ENCODE measurements around the gene ZSCAN21. TPM values are rescaled to one million over a fixed set of nuclear protein-coding genes. Genes with fewer than 3 reads are reported as not detected.

The ZSCAN21 gene
- total RNA-seq, 1 donor from 2014 or later, result 8.4 TPM

GRCh38 chr7:100016215-100016901 is 33.2 kb upstream of the ZSCAN21 start:
- DNase-seq (no peak), ATAC-seq (no peak)
- no peaks in the 10 kb centered on the region for H3K27me3 ChIP-seq (ENCODE audit: low read depth)
- intact Hi-C loops (cut with DNase I), result no loop called here
- H3K36me3 ChIP-seq, result peaks cover 11% of the 10 kb centered on the region
- H3K4me3 ChIP-seq, result peak overlapping the region; percentile 91
- H3K4me1 ChIP-seq, result peaks cover 38% of the 10 kb centered on the region
- H3K27ac ChIP-seq, result peak overlapping the region; percentile 99
- no peaks in the 10 kb centered on the region for H3K9me3 ChIP-seq
- TF ChIP-seq, protein P1, sequence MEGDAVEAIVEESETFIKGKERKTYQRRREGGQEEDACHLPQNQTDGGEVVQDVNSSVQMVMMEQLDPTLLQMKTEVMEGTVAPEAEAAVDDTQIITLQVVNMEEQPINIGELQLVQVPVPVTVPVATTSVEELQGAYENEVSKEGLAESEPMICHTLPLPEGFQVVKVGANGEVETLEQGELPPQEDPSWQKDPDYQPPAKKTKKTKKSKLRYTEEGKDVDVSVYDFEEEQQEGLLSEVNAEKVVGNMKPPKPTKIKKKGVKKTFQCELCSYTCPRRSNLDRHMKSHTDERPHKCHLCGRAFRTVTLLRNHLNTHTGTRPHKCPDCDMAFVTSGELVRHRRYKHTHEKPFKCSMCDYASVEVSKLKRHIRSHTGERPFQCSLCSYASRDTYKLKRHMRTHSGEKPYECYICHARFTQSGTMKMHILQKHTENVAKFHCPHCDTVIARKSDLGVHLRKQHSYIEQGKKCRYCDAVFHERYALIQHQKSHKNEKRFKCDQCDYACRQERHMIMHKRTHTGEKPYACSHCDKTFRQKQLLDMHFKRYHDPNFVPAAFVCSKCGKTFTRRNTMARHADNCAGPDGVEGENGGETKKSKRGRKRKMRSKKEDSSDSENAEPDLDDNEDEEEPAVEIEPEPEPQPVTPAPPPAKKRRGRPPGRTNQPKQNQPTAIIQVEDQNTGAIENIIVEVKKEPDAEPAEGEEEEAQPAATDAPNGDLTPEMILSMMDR (IDR thresholded peaks at IDR 0.05), result no peak

DNA sequence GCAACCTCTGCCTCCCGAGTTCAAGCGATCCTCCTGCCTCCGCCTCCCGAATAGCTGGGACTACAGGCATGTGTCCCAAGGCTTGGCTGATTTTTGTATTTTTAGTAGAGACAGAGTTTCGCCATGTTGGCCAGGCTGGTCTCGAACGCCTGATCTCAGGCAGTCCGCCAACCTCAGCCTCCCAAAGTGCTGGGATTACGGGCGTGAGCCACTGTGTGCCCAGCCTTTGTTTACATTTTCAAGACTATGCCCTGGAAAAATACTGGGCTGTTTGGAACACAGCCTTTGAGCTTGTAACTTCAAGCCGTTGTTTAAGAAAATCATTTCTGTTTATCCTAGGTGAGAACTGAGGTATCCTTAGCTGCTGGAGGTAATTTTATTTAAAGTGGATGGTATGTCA is 32.3 kb upstream of the ZSCAN21 start:
- H3K4me1 ChIP-seq, result peaks cover 43% of the 10 kb centered on the region

DNA sequence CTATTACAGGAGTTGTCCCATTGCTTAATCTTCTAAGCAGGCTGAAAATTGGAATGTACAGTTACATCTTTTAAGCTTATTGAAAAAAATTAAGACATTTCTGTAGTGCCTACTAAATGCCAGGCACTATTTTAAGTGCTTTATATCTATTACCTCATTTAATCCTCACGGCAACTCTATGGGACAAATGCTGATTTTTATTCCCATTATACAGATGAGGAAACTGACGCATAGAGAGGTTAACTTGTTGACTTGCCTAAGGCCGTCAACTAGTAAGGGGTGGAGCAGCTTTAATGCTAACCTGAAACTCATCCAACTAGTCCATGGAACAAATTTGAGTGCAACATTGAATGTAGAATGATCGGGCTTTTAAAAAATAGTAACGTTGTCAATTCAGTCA is 31.7 kb upstream of the ZSCAN21 start:
- Histone ChIP-seq H3K4me1 (peaks cover 48% of the 10 kb centered on the region), H3K27ac (no peak overlapping the region), H3K27me3 (ENCODE audit: low read depth) (no peaks in the 10 kb centered on the region), H3K9me3 (no peaks in the 10 kb centered on the region), H3K36me3 (peaks cover 21% of the 10 kb centered on the region), H3K4me3 (no peak overlapping the region)
- DNase-seq (no peak), ATAC-seq (no peak)
- intact Hi-C loops (cut with DNase I), result no loop called here
- TF ChIP-seq, protein P1 (IDR thresholded peaks at IDR 0.05), result no peak

More for the DNA sequence above, 32.3 kb upstream of the ZSCAN21 start:
- intact Hi-C loops (cut with DNase I), result no loop called here
- DNase-seq (no peak), ATAC-seq (no peak)
- TF ChIP-seq, protein P1 (IDR thresholded peaks at IDR 0.05), result no peak
- H3K36me3 ChIP-seq, result peaks cover 18% of the 10 kb centered on the region
- no peak overlapping the region for H3K27ac ChIP-seq
- no peak overlapping the region for H3K4me3 ChIP-seq
- no peaks in the 10 kb centered on the region for H3K27me3 ChIP-seq (ENCODE audit: low read depth)
- no peaks in the 10 kb centered on the region for H3K9me3 ChIP-seq

DNA sequence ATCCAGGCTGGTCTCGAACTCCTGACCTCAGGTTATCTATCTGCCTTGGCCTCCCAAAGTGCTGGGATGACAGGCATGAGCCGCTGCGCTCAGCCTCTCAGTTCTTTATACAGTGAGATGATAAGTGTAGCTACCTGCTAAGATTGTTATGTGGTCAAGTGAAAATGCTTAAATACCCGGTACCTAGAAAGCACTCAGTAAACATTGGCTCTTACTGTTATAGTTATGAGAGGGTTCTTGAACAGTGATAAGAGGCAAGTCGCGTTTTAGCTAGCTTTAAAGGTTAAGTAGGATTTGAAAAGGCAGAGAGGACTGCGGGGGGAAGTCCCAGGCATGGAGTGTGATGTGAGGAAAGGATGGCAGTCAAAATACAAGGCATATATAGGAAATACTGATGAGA is 29.7 kb upstream of the ZSCAN21 start:
- H3K36me3 ChIP-seq, result peaks cover 41% of the 10 kb centered on the region
- H3K27me3 ChIP-seq (ENCODE audit: low read depth), result no peaks in the 10 kb centered on the region
- TF ChIP-seq, protein P1 (IDR thresholded peaks at IDR 0.05), result no peak
- no peaks in the 10 kb centered on the region for H3K9me3 ChIP-seq
- H3K27ac ChIP-seq, result no peak overlapping the region
- intact Hi-C loops (cut with DNase I), result no loop called here
- peaks cover 42% of the 10 kb centered on the region for H3K4me1 ChIP-seq
- no peak overlapping the region for H3K4me3 ChIP-seq
- no peak for DNase-seq
- ATAC-seq, result peak; percentile 79 to 81

DNA sequence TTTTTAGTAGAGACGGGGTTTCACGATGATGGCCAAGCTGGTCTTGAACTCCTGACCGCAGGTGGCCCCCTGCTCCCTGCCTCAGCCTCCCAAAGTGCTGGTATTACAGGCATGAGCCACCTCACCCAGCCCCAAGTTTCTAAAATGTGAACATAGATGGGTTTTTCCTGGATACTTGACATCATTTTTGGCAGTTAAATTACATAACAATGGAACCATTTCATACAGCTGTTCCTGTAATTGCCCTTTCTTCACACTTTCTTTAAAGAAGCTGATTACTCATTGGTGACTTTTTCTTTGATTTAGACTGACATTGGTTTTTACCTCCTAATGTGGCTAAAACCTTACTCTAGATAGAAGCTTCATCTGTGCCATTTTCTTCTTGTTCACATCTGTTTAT is 28.3 kb upstream of the ZSCAN21 start:
- Histone ChIP-seq H3K4me1 (peaks cover 41% of the 10 kb centered on the region), H3K27me3 (ENCODE audit: low read depth) (no peaks in the 10 kb centered on the region), H3K36me3 (peaks cover 55% of the 10 kb centered on the region), H3K4me3 (no peak overlapping the region), H3K27ac (no peak overlapping the region), H3K9me3 (no peaks in the 10 kb centered on the region)
- TF ChIP-seq, protein P1 (IDR thresholded peaks at IDR 0.05), result no peak
- ATAC-seq (no peak), DNase-seq (no peak)
- intact Hi-C loops (cut with DNase I), result no loop called here
